Smooth muscle cell (in vitro differentiated cells): Measurements from ENCODE around the gene CAPRIN2. TPM values are rescaled to one million over a fixed set of nuclear protein-coding genes. Genes with fewer than 3 reads are reported as not detected.

Experiments
- DNase-seq: peaks from one replicate; lab custom pipeline; 2025; ENCODE audit not compliant: unreplicated experiment; lab: John Stamatoyannopoulos, UW
- H2AFZ ChIP-seq: fragments of 200-600 bp; sonication (generic); 2 replicates; pipeline ENCODE4 v1.6.0; 2016; ENCODE audit warnings: antibody characterized with exemption, low read depth, mild to moderate bottlenecking
- H3F3A ChIP-seq: fragments of 200-600 bp; sonication (generic); 2 replicates; pipeline ENCODE4 v1.6.0; 2017; ENCODE audit warnings: antibody characterized with exemption, low read depth
- H3K27ac ChIP-seq: fragments of 200-600 bp; sonication (generic); 2 replicates; pipeline ENCODE4 v1.5.1; 2016; ENCODE audit warnings: low read depth, mild to moderate bottlenecking
- H3K27me3 ChIP-seq: fragments of 200-600 bp; sonication (generic); 2 replicates; pipeline ENCODE4 v1.6.1; 2016; ENCODE audit warnings: low read depth, mild to moderate bottlenecking
- H3K36me3 ChIP-seq: fragments of 200-600 bp; sonication (generic); 2 replicates; pipeline ENCODE4 v1.5.1; 2016; ENCODE audit warnings: low read depth
- H3K4me1 ChIP-seq: fragments of 200-600 bp; sonication (generic); 2 replicates; pipeline ENCODE4 v1.5.1; 2016; ENCODE audit warnings: low read depth
- H3K4me2 ChIP-seq: fragments of 200-600 bp; sonication (generic); 2 replicates; pipeline ENCODE4 v1.6.0; 2016; ENCODE audit warnings: mild to moderate bottlenecking
- H3K4me3 ChIP-seq: fragments of 200-600 bp; sonication (generic); 2 replicates; pipeline ENCODE4 v1.5.1; 2016; ENCODE audit warnings: mild to moderate bottlenecking
- H3K79me2 ChIP-seq: fragments of 200-600 bp; sonication (generic); 2 replicates; pipeline ENCODE4 v1.6.0; 2016; ENCODE audit warnings: low read depth, mild to moderate bottlenecking
- H3K9ac ChIP-seq: fragments of 200-600 bp; sonication (generic); 2 replicates; pipeline ENCODE4 v1.6.0; 2016; ENCODE audit warnings: low read depth
- H3K9me3 ChIP-seq: fragments of 200-600 bp; sonication (generic); replicated peaks from 2 replicates; pipeline ENCODE4 v1.5.1; 2016; ENCODE audit warnings: low read depth
- H4K20me1 ChIP-seq: fragments of 200-600 bp; sonication (generic); 2 replicates; pipeline ENCODE4 v1.6.0; 2016; ENCODE audit warnings: low read depth
- WGBS: methylation state at CpG from one replicate; pipeline ENCODE4 v1.1.7; 2016; ENCODE audit warnings: low lambda C conversion rate; 5-methylcytosine and 5-hydroxymethylcytosine counted together
- polyA plus RNA-seq: library from polyadenylated mRNA; unstranded; fragments of >200 nt; fragmentation: Nextera tagmentation; extraction: Ambion mirVana; gene quantifications from 2 replicates; pipeline ENCODE4 v1.2.1, GENCODE V29; 2016
- total RNA-seq: library from RNA; depleted of rRNA; stranded (reverse); fragments of >200 nt; gene quantifications from 2 replicates; pipeline ENCODE4 v1.2.3, GENCODE V29; 2014
- TF ChIP-seq, protein P1 (sequence below): fragments of 200-600 bp; sonication (generic); IDR thresholded peaks from 2 replicates; pipeline ENCODE4 v1.5.1; 2017; ENCODE audit warnings: borderline replicate concordance, mild to moderate bottlenecking, antibody characterized with exemption; ENCODE audit not compliant: insufficient read depth, poor library complexity, severe bottlenecking

Gene CAPRIN2, protein sequence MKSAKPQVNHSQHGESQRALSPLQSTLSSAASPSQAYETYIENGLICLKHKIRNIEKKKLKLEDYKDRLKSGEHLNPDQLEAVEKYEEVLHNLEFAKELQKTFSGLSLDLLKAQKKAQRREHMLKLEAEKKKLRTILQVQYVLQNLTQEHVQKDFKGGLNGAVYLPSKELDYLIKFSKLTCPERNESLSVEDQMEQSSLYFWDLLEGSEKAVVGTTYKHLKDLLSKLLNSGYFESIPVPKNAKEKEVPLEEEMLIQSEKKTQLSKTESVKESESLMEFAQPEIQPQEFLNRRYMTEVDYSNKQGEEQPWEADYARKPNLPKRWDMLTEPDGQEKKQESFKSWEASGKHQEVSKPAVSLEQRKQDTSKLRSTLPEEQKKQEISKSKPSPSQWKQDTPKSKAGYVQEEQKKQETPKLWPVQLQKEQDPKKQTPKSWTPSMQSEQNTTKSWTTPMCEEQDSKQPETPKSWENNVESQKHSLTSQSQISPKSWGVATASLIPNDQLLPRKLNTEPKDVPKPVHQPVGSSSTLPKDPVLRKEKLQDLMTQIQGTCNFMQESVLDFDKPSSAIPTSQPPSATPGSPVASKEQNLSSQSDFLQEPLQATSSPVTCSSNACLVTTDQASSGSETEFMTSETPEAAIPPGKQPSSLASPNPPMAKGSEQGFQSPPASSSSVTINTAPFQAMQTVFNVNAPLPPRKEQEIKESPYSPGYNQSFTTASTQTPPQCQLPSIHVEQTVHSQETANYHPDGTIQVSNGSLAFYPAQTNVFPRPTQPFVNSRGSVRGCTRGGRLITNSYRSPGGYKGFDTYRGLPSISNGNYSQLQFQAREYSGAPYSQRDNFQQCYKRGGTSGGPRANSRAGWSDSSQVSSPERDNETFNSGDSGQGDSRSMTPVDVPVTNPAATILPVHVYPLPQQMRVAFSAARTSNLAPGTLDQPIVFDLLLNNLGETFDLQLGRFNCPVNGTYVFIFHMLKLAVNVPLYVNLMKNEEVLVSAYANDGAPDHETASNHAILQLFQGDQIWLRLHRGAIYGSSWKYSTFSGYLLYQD
- total RNA-seq (19.1 and 31.0 TPM in 2 replicates), polyA plus RNA-seq (13.6 and 14.7 TPM in 2 replicates)

DNA sequence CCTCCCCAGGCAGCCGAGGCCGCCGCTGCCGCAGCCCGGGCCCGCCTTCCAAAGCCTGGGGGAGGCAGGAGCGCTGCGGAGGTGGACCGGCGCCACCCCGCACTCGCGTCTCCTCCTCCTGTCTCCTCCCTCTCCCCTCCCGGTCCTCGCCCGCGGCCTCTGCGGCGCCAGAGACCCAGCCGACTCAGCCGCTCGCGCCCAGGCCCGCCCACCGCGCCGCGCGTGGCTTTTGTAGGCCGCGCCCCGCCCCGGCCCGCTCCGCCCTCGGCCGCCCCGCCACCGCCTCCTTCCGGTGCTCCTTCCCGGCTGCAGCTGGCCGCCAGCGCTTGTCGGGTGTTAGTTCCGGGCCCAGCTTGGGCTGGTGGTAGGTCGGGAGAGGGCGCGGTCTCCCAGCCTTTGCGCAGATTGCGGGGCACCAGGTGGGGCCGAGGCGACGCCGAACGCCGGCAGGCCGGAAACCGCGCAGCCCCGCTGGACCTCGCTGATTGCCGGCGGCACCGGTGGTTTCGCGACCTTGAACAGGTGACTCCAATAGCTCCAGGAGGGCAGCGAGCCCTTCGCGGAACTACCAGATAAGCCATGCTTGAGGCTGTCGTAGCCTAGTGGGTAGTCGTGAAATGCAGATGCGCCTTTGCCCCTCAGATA lies at the start of gene CAPRIN2:
Gene CAPRIN2, minus strand, starts transcription at position 202 of the 645 bp plus-strand sequence. CDS start 1,431 bp downstream, outside the sequence.
- Histone ChIP-seq H3K36me3 (no peaks in the 10 kb centered on the region), H3K9me3 (no peaks in the 10 kb centered on the region), H4K20me1 (peaks cover 20% of the 10 kb centered on the region), H3K27ac (no peak within 1 kb of the TSS), H3K4me1 (peaks cover 5% of the 10 kb centered on the region), H3K9ac (peak within 1 kb of the TSS; percentile 64), H3K4me3 (peak within 1 kb of the TSS; percentile 66), H2AFZ (peak within 1 kb of the TSS; percentile 97), H3K79me2 (peaks cover 30% of the 10 kb centered on the region), H3K27me3 (no peaks in the 10 kb centered on the region), H3F3A (peaks cover 7% of the 10 kb centered on the region), H3K4me2 (peak within 1 kb of the TSS; percentile 98)
- DNase-seq: peak; percentile 85
- 1% methylated on average over 33 of the region's 72 CpGs for WGBS
- TF ChIP-seq, protein P1, sequence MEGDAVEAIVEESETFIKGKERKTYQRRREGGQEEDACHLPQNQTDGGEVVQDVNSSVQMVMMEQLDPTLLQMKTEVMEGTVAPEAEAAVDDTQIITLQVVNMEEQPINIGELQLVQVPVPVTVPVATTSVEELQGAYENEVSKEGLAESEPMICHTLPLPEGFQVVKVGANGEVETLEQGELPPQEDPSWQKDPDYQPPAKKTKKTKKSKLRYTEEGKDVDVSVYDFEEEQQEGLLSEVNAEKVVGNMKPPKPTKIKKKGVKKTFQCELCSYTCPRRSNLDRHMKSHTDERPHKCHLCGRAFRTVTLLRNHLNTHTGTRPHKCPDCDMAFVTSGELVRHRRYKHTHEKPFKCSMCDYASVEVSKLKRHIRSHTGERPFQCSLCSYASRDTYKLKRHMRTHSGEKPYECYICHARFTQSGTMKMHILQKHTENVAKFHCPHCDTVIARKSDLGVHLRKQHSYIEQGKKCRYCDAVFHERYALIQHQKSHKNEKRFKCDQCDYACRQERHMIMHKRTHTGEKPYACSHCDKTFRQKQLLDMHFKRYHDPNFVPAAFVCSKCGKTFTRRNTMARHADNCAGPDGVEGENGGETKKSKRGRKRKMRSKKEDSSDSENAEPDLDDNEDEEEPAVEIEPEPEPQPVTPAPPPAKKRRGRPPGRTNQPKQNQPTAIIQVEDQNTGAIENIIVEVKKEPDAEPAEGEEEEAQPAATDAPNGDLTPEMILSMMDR: peak; percentile 28

- Histone ChIP-seq H3K4me2 (no peak overlapping the region), H3K27ac (no peak overlapping the region), H3K27me3 (no peaks in the 10 kb centered on the region), H3K4me3 (no peak overlapping the region), H2AFZ (no peak overlapping the region), H3K4me1 (peaks cover 10% of the 10 kb centered on the region), H3K9me3 (no peaks in the 10 kb centered on the region), H3K79me2 (no peaks in the 10 kb centered on the region), H4K20me1 (no peaks in the 10 kb centered on the region), H3K9ac (no peak overlapping the region), H3K36me3 (no peaks in the 10 kb centered on the region), H3F3A (peaks cover 10% of the 10 kb centered on the region)
- TF ChIP-seq, protein P1: peak; percentile 21
- WGBS: 88% methylated on average over 4 of the region's 4 CpGs
- no peak for DNase-seq
Observed at GRCh38 chr12:30797689-30798088, 42.9 kb upstream of the CAPRIN2 start.

- Histone ChIP-seq H3K27me3 (no peaks in the 10 kb centered on the region), H3K9ac (no peak overlapping the region)
Observed at GRCh38 chr12:30796891-30797371, 42.2 kb upstream of the CAPRIN2 start.

More at GRCh38 chr12:30796891-30797371, 42.2 kb upstream of the CAPRIN2 start:
- Histone ChIP-seq H3K36me3 (no peaks in the 10 kb centered on the region), H3F3A (peaks cover 10% of the 10 kb centered on the region), H3K27ac (peak overlapping the region; percentile 89), H3K9me3 (no peaks in the 10 kb centered on the region), H3K4me3 (peak overlapping the region; percentile 63), H3K4me2 (peak overlapping the region; percentile 92), H3K4me1 (peaks cover 10% of the 10 kb centered on the region), H4K20me1 (no peaks in the 10 kb centered on the region), H2AFZ (peak overlapping the region; percentile 82), H3K79me2 (no peaks in the 10 kb centered on the region)
- WGBS: 19% methylated on average over 22 of the region's 22 CpGs
- TF ChIP-seq, protein P1: no peak
- DNase-seq: no peak
